HG03060 (cell line): ENCODE results near the gene CREBBP.
"Not testable (repeated sequence)": the region's sequence is repeated elsewhere in the genome, so short reads cannot be mapped to it uniquely, and the experiment has no call there.

Source experiments
- ATAC-seq: cut with Tn5 transposase; IDR thresholded peaks from one replicate; pipeline ENCODE4 v1.9.1; 2021; ENCODE audit warnings: low read depth, moderate number of reproducible peaks; ENCODE audit not compliant: unreplicated experiment

CREBBP gene

DNA sequence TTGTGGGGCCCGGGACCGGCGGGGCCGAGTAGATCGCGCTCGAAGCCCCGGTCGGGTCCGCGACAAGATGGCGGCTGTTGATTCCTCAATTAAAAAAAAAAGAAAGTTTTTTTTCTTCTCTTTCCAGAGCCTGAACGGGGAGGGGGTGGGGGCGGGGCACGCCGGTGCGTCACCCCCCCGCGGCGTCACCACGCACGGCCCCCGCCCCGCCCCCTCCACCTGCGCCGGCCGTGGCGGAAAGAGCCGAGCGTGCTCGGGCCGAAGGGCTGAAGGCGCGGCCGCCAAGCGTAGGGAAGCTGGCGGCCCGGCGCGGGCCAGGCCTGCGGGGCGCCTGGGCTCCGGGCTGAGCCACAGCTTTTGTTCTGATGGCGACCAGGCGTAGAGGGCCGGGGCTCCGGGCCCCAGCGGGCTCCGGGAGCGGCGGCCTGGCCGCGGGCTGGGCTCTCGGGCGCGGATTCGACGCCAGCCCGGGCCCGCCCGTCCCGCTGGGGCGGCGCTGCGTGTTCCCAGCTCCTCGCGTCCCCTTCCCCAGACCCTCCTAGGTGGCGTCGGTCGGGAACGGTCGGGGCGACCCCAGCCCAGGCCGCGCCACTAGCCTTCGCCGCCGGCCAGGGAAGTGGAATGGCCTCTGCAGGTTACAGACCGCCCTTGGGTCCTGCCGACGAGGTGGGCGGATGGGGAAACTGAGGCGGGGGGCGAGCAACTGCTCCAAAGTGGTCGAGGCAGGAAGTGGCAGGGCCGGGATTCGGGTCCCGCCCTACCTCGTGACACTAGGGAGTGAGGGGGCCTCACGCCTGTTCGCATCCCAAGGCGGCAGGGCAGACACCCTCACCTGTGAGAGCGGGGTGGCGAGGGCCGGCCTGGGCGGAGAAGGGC, at the start of gene CREBBP:
TSS of gene CREBBP (minus strand) at position 91 of the 876 bp plus-strand sequence. CDS start 797 bp downstream, outside the sequence.
- ATAC-seq = no peak

DNA sequence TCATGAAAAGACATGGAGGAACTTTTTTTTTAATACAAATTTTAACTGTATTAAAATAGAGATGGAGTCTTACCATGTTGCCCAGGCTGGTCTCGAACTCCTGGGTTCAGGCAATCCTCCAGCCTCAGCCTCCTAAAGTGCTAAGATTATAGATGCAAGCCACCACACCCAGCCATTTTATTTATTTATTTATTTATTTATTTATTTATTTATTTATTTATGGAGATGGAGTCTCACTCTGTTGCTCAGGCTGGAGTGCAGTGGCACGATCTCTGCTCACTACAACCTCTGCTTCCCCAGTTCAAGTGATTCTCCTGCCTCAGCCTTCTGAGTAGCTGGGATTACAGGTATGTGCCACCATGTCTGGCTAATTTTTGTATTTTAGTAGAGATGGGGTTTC, 46.6 kb upstream of the CREBBP start:
- ATAC-seq = not testable (repeated sequence)

DNA sequence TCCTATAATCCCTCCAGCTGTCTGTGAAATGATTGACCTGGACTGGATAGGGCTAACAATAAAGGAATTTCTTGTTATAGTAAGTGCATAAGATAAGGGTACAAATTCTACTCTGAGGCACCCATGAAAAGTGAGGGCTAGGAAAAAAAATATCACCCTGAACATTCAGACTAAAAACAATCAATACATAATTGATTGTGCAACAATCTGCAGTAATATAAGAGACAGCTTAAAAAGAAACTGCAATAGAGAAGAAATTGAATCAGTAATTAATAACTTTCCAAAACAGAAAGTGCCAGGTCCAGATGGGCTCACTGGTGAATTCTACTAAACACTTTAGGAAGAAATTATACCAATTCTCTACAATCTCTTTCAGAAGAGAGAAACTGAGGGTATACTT, 44.2 kb upstream of the CREBBP start:
- ATAC-seq = no peak

DNA sequence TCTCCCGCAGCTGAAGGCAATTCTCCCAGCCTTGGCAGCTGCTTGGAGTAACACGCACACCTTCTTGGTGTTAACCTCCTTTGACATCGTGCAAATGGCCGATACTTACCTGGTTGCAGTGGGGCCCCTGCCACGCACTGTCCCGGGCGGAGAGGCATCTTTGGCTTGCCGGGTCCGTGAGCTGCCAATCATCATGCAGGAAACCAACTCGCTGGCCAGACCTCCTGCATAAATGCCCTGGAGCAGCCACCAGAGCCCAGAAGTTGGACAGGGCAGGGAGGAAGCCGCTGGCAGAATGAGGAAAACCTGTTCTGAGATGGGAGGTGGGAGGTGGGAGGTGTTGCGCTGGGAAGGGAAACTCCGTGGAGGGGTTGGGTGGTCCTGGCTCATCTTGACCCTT, 41.7 kb upstream of the CREBBP start:
- no peak for ATAC-seq

GRCh38 chr16:3920206-3920605, 39.7 kb upstream of the CREBBP start:
- ATAC-seq = no peak

DNA sequence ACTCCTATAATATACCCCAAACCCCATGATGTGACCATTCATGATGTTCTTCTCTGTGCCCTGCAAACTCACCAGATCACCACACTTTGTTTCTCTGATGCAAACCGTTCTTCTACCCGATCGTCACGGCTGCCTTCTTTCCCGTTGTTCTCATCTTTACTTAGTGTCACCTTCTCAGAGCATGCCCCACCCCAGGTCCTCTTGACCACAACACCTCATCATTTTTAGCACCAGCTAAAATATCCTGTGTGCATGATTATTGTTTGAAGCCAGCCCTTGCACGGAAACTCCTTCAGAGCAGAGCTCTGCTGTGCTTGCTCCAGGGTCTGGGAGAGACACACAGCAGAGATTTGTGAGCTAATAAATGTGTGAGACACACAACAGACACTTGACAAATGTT, 38.9 kb upstream of the CREBBP start:
- no peak for ATAC-seq

DNA sequence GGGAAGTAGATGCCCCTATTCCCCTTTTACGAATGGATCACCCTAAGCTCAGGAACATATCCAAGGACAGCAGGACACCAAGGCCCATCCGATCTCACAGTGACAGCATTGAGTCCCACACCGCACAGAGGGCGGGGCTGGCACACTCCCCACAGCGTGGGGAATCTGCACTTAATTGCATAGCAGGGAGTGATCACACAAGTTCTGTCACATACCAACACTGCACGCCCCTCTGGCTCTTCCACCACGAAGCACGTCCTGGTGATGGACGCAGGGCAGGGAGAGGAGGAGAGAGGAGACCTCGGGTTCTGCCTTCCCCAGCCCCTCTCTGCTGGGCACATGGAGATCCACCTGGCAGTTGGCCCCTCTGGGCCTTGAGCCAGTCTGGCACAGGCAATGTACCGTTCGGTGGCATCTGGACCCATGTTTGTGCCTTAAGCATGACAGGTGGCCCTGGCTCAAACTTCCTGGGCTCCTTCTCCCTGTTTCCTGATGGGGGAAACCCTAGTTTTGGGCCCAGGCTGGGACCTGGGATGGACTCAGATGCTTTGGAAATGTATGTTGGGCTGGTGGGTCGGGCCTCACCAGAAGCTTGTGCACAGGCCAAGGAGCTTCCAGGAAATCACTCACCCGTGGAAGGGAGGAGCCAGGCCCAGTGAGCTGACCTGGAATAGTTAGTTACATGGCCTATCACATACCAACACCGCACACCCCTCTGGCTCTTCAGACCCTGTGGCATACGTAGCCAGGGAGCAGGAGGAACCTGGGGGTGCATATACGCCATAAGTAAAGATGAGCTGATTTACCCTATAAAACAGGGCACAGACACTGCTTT, 35.1 kb upstream of the CREBBP start:
- ATAC-seq = no peak

GRCh38 chr16:3912897-3913296, 32.4 kb upstream of the CREBBP start:
- no peak for ATAC-seq

GRCh38 chr16:3912373-3912772, 31.9 kb upstream of the CREBBP start:
- ATAC-seq = no peak

DNA sequence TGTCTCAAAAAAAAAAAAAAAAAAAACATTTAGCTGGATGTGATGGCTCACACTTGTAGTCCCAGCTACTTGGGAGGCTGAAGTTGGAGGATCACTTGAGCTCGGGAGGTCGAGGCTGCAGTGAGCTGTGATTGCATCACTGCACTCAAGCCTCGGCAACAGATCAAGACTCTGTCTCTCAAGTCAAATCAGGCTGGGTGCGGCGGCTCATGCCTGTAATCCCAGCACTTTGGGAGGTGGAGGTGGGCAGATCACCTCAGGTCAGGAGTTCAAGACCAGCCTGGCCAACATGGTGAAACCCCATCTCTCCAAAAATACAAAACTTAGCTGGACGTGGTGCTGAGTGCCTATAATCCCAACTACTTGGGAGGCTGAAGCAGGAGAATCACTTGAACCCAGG, 31.2 kb upstream of the CREBBP start:
- not testable (repeated sequence) for ATAC-seq

GRCh38 chr16:3909791-3910583, 29.5 kb upstream of the CREBBP start:
- ATAC-seq = no peak

DNA sequence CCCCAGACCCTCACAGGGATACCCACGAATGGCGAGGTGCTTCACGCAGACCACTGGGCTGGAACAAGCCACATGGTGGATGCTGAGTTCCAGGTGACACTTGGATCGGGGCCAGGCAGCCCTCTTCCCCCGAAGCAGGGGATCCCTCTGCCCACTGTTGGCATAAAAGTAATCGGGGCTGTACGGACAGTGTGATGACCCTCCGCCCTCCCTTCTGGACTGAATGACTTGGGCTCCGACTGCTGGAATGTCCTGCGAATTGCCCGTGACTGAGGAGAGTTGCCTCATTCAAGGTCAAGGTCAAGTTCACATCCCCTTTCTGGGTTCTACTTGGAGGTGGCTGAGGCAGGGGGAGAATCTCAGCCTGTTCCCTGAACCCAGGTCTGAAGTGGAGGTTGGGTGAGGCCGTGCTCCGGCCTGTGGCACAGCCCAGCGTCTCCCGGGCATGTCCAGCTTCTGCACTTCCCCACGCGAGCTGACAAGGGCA, 28.5 kb upstream of the CREBBP start:
- no peak for ATAC-seq

- ATAC-seq = no peak
These were observed 27.1 kb upstream of the CREBBP start for GRCh38 chr16:3907586-3907985.

DNA sequence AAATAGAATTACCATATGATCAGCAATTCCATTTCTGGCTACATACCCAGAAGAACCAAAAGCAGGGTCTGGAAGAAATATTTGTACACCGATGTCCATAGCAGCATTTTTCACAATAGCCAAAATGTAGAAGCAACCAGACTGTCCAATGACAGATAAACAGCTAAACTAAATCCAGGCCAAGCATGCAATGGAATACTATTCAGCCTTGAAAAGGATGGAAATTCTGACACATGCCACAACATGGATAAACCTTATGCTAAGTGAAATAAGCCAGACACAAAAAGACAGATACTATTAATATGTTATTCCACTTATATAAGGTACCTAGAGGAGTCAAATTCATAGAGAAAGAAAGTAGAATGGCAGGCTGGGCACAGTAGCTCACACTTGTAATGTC, 25.9 kb upstream of the CREBBP start:
- ATAC-seq = no peak

- ATAC-seq = no peak
These were observed 24.4 kb upstream of the CREBBP start for GRCh38 chr16:3904875-3905274.

- ATAC-seq = no peak
These were observed 9.6 kb upstream of the CREBBP start for GRCh38 chr16:3890091-3890490.

GRCh38 chr16:3889059-3889458, 8.5 kb upstream of the CREBBP start:
- ATAC-seq = no peak

DNA sequence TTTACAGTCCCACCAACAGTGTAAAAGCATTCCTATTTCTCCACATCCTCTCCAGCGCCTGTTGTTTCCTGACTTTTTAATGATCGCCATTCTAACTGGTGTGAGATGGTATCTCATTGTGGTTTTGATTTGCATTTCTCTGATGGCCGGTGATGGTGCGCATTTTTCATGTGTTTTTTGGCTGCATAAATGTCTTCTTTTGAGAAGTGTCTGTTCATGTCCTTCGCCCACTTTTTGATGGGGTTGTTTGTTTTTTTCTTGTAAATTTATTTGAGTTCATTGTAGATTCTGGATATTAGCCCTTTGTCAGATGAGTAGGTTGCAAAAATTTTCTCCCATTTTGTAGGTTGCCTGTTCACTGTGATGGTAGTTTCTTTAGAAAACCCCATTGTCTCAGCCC, 5.5 kb upstream of the CREBBP start:
- ATAC-seq = not testable (repeated sequence)

- ATAC-seq = no peak
These were observed 3.9 kb upstream of the CREBBP start for GRCh38 chr16:3884398-3884797.

GRCh38 chr16:3882531-3882930, 2.0 kb upstream of the CREBBP start:
- ATAC-seq = no peak
